Neural progenitor cell (in vitro differentiated cells): ENCODE results near the gene C15orf62. TPM values are rescaled to one million over a fixed set of nuclear protein-coding genes. Genes with fewer than 3 reads are reported as not detected.

ENCODE experiments used
- DNase-seq: peaks from one replicate; pipeline ENCODE4 v3.0.0-alpha.2; 2016; ENCODE audit warnings: low spot score
- H2AFZ ChIP-seq: fragments of 200-600 bp; sonication (generic); replicated peaks from 2 replicates; pipeline ENCODE4 v1.6.1; 2016; ENCODE audit warnings: antibody characterized with exemption
- H3F3A ChIP-seq: fragments of 200-600 bp; sonication (generic); 2 replicates; pipeline ENCODE4 v1.6.1; 2016; ENCODE audit warnings: antibody characterized with exemption, low read depth
- H3K27ac ChIP-seq: fragments of 200-600 bp; sonication (generic); 2 replicates; pipeline ENCODE4 v1.5.1; 2016; ENCODE audit warnings: mild to moderate bottlenecking
- H3K27me3 ChIP-seq: fragments of 200-600 bp; sonication (generic); 2 replicates; pipeline ENCODE4 v1.6.1; 2016; ENCODE audit warnings: mild to moderate bottlenecking, moderate library complexity
- H3K36me3 ChIP-seq: fragments of 200-600 bp; sonication (generic); 2 replicates; pipeline ENCODE4 v1.5.1; 2016
- H3K4me1 ChIP-seq: fragments of 200-600 bp; sonication (generic); 2 replicates; pipeline ENCODE4 v1.6.1; 2016; ENCODE audit warnings: mixed run types
- H3K4me2 ChIP-seq: fragments of 200-600 bp; sonication (generic); 2 replicates; pipeline ENCODE4 v1.6.1; 2016
- H3K4me3 ChIP-seq: fragments of 200-600 bp; sonication (generic); 2 replicates; pipeline ENCODE4 v1.5.1; 2016
- H3K79me2 ChIP-seq: fragments of 200-600 bp; sonication (generic); 2 replicates; pipeline ENCODE4 v1.6.1; 2016; ENCODE audit warnings: low read depth
- H3K9ac ChIP-seq: fragments of 200-600 bp; sonication (generic); 2 replicates; pipeline ENCODE4 v1.6.1; 2016
- H3K9me3 ChIP-seq: fragments of 200-600 bp; sonication (generic); 2 replicates; pipeline ENCODE4 v1.5.1; 2016; ENCODE audit warnings: low read depth
- H4K20me1 ChIP-seq: fragments of 200-600 bp; sonication (generic); 2 replicates; pipeline ENCODE4 v1.6.1; 2016; ENCODE audit warnings: low read depth
- H3K27ac Mint-ChIP-seq: 3 replicates; pipeline ENCODE4 v1.8.0; 2021; ENCODE audit warnings: mixed read lengths
- H3K27me3 Mint-ChIP-seq: 2 replicates; pipeline ENCODE4 v1.8.0; 2022; ENCODE audit warnings: low read depth, mild to moderate bottlenecking, inconsistent platforms, moderate library complexity, mixed read lengths; ENCODE audit not compliant: insufficient read depth
- H3K36me3 Mint-ChIP-seq: 3 replicates; pipeline ENCODE4 v1.8.0; 2021; ENCODE audit warnings: mixed read lengths
- H3K4me1 Mint-ChIP-seq: 3 replicates; pipeline ENCODE4 v1.8.0; 2021; ENCODE audit warnings: mixed read lengths
- H3K4me3 Mint-ChIP-seq: 3 replicates; pipeline ENCODE4 v1.8.0; 2021; ENCODE audit warnings: mild to moderate bottlenecking, moderate library complexity, mixed read lengths
- H3K9me3 Mint-ChIP-seq: 3 replicates; pipeline ENCODE4 v1.8.0; 2020; ENCODE audit warnings: mixed read lengths
- EZH2 ChIP-seq: fragments of 200-600 bp; sonication (generic); IDR thresholded peaks from 2 replicates; pipeline ENCODE4 v1.6.1; 2017; ENCODE audit warnings: antibody characterized with exemption, mild to moderate bottlenecking, moderate library complexity
- EZH2phosphoT487 ChIP-seq: fragments of 200-600 bp; sonication (generic); IDR thresholded peaks from 2 replicates; pipeline ENCODE4 v1.6.1; 2017; ENCODE audit warnings: antibody characterized with exemption
- total RNA-seq: library from RNA; depleted of rRNA; stranded (reverse); fragments of >200 nt; gene quantifications from 2 replicates; pipeline ENCODE4 v1.2.3, GENCODE V29; 2015; ENCODE audit warnings: low replicate concordance
- TF ChIP-seq, protein P1 (sequence below): fragments of 200-600 bp; sonication (generic); IDR thresholded peaks from 2 replicates; pipeline ENCODE4 v1.5.1; 2017; ENCODE audit warnings: antibody characterized with exemption, mild to moderate bottlenecking

The C15orf62 gene
- total RNA-seq, 1 donor from 2014 or later, result not detected

DNA sequence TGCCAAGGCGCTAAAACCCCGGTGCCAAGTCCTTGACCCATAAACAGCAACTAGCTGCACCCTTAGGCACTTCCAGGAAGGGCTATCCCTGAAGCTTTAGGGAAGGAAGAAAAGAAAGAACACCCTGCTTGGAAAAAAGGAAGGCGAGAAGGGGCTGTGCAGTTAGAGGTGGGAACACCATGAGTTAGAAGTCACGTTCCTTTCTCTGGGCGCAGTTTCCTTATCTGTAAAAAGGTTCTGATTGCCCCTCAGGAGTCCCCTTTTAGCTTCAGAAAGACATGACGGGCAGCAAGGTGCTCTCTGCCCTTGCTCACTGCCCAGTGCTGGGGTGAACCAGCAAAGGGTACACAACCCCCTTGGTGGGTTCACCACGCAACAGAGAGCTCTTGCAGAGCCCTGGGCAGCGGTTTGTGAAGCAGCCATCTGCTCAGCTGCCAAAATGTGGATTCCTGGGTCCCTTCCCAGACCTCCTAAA lies 5.1 kb upstream of the C15orf62 start:
- Mint-ChIP-seq H3K36me3 (peaks cover 2% of the 10 kb centered on the region), H3K4me1 (peaks cover 37% of the 10 kb centered on the region), H3K27me3 (peaks cover 8% of the 10 kb centered on the region), H3K27ac (no peak overlapping the region), H3K9me3 (no peaks in the 10 kb centered on the region), H3K4me3 (peak overlapping the region; percentile 84)
- Histone ChIP-seq H3K27me3 (peaks cover 34% of the 10 kb centered on the region), H3K4me1 (peaks cover 31% of the 10 kb centered on the region), H3K79me2 (no peaks in the 10 kb centered on the region), H3K9ac (no peak overlapping the region), H3K4me2 (peak overlapping the region; percentile 83), H3K9me3 (no peaks in the 10 kb centered on the region), H3K36me3 (no peaks in the 10 kb centered on the region), H3K4me3 (peak overlapping the region; percentile 56), H2AFZ (peak overlapping the region; percentile 50), H3K27ac (no peak overlapping the region), H4K20me1 (no peaks in the 10 kb centered on the region), H3F3A (peaks cover 28% of the 10 kb centered on the region)
- no peak for TF ChIP-seq EZH2
- no peak for TF ChIP-seq EZH2phosphoT487
- TF ChIP-seq, protein P1, sequence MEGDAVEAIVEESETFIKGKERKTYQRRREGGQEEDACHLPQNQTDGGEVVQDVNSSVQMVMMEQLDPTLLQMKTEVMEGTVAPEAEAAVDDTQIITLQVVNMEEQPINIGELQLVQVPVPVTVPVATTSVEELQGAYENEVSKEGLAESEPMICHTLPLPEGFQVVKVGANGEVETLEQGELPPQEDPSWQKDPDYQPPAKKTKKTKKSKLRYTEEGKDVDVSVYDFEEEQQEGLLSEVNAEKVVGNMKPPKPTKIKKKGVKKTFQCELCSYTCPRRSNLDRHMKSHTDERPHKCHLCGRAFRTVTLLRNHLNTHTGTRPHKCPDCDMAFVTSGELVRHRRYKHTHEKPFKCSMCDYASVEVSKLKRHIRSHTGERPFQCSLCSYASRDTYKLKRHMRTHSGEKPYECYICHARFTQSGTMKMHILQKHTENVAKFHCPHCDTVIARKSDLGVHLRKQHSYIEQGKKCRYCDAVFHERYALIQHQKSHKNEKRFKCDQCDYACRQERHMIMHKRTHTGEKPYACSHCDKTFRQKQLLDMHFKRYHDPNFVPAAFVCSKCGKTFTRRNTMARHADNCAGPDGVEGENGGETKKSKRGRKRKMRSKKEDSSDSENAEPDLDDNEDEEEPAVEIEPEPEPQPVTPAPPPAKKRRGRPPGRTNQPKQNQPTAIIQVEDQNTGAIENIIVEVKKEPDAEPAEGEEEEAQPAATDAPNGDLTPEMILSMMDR, result no peak
- DNase-seq, result no peak

DNA sequence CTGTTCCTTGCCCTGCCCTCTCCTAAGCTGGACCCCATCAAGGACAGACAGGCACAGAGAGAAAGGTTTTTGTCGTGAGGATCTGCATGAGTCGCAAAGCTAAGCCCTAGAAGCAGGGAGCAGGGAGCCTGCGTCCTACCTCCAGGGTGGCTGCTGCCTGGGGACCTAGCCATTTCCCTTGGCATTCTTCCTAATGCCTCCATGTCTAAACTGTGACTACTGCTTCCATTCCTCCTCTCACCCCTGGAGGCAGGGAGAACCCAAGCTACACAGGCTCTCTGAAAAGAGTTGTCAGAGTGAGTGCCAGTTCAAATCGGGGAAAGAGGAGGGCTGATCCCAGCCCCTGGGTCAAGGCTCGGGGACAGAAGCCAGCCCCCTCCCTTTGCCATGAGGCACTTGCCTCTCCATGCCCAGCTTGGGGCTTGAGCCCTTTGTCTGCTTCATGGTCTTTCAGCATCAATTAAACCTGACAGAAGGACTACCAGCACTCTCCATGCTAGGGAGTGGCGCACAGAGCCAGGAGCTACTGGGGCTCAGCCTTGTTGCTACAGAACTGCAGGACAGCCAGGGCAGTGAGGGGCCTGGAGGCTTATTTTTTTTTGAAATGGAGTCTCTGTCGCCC lies 3.5 kb upstream of the C15orf62 start:
- H3K79me2 ChIP-seq, result no peaks in the 10 kb centered on the region
- H4K20me1 ChIP-seq, result no peaks in the 10 kb centered on the region
- Mint-ChIP-seq H3K27me3 (peaks cover 11% of the 10 kb centered on the region), H3K4me3 (no peak overlapping the region), H3K36me3 (peaks cover 2% of the 10 kb centered on the region), H3K27ac (peak overlapping the region; percentile 87), H3K4me1 (peaks cover 43% of the 10 kb centered on the region), H3K9me3 (no peaks in the 10 kb centered on the region)
- peak overlapping the region; percentile 83 for H3K4me2 ChIP-seq
- no peak overlapping the region for H3K27ac ChIP-seq
- H2AFZ ChIP-seq, result no peak overlapping the region
- H3F3A ChIP-seq, result peaks cover 28% of the 10 kb centered on the region
- no peaks in the 10 kb centered on the region for H3K36me3 ChIP-seq
- no peaks in the 10 kb centered on the region for H3K9me3 ChIP-seq
- peaks cover 31% of the 10 kb centered on the region for H3K4me1 ChIP-seq
- no peak overlapping the region for H3K4me3 ChIP-seq
- no peak overlapping the region for H3K9ac ChIP-seq
- no peak for DNase-seq
- peaks cover 34% of the 10 kb centered on the region for H3K27me3 ChIP-seq
- no peak for TF ChIP-seq EZH2
- TF ChIP-seq, protein P1, result no peak
- TF ChIP-seq EZH2phosphoT487, result no peak

DNA sequence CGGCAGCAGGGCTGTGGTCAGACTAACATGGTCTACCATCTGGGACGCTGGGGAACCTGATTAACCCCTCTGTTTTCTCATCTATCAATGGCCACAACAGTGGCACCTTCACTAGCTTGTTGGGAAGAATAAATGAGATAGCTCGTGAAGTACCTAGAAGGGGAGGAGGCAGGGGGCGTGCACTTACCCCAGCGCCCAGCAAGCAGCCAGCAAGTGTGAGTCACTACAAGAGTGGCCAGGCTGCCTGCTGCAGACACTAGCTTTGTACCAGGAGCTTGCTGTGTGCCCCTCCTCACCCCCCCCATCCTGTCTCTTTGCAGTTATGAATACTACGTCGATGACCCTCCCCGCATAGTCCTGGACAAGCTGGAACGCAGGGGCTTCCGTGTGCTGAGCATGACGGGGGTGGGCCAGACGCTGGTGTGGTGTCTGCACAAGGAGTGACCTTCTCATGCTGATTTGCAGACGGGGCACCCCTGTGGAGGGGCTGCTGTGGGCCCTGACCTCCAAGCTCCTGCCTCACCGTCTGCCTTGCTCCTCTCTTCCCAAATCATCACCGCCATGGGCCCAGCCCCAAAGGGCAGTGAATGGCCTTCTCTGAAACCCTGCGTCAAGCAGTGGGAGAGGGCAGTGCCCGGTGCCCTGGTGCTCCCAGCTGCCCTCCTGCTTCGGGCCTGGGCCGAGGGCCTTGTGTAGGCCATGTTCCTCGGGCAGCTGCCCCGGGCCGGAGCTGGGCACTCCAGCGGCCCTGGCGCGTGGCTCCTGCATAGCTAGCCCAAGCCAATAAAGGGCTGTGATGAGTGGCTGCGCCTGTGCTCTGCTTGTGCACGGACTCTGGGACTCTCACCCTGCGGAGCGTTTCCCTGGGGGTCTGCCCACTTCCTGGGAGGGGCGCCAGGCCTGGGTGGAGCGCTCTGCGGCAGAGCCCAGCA lies 2.6 kb upstream of the C15orf62 start:
- Histone ChIP-seq H3K4me1 (peaks cover 31% of the 10 kb centered on the region), H3K4me2 (no peak overlapping the region), H4K20me1 (no peaks in the 10 kb centered on the region), H3K79me2 (no peaks in the 10 kb centered on the region), H3K9me3 (no peaks in the 10 kb centered on the region), H2AFZ (no peak overlapping the region), H3K36me3 (no peaks in the 10 kb centered on the region), H3K9ac (no peak overlapping the region), H3K27ac (no peak overlapping the region), H3K27me3 (peaks cover 34% of the 10 kb centered on the region), H3F3A (peaks cover 28% of the 10 kb centered on the region), H3K4me3 (no peak overlapping the region)
- Mint-ChIP-seq H3K36me3 (peaks cover 2% of the 10 kb centered on the region), H3K9me3 (no peaks in the 10 kb centered on the region), H3K27me3 (peaks cover 11% of the 10 kb centered on the region), H3K4me1 (peaks cover 43% of the 10 kb centered on the region), H3K4me3 (no peak overlapping the region), H3K27ac (no peak overlapping the region)
- no peak for DNase-seq
- TF ChIP-seq EZH2phosphoT487, result no peak
- TF ChIP-seq, protein P1, result no peak
- TF ChIP-seq EZH2, result no peak
